ENCODE results near the gene SBSN. TPM values are rescaled to one million over a fixed set of nuclear protein-coding genes. Genes with fewer than 3 reads are reported as not detected.

SBSN gene
- total RNA-seq, 2 donors from 2014 or later, result 1.5 TPM; not detected in 1

DNA sequence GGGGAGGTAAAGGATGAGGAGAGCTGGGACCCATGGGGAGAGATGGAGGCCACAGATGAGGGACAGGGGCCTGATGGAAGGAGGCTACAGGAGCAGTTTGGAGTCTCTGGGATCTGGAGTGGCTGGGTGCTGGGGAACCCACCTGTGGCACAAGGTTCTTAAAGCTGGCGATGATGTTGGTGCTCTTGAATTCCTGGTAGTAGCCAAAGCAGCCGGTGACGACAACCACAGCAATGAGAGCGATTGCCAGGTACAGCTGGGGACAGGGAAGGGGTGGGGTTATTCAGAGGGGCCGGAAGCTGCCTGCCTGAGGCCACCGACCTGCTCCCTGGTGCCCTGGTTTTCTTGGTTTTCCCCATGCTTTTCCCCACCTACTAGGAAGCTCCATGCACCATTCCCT, 32.6 kb upstream of the SBSN start:
- TF ChIP-seq, protein P1, sequence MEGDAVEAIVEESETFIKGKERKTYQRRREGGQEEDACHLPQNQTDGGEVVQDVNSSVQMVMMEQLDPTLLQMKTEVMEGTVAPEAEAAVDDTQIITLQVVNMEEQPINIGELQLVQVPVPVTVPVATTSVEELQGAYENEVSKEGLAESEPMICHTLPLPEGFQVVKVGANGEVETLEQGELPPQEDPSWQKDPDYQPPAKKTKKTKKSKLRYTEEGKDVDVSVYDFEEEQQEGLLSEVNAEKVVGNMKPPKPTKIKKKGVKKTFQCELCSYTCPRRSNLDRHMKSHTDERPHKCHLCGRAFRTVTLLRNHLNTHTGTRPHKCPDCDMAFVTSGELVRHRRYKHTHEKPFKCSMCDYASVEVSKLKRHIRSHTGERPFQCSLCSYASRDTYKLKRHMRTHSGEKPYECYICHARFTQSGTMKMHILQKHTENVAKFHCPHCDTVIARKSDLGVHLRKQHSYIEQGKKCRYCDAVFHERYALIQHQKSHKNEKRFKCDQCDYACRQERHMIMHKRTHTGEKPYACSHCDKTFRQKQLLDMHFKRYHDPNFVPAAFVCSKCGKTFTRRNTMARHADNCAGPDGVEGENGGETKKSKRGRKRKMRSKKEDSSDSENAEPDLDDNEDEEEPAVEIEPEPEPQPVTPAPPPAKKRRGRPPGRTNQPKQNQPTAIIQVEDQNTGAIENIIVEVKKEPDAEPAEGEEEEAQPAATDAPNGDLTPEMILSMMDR (IDR thresholded peaks at IDR 0.05), result no peak
- Histone ChIP-seq H3K36me3 (no peaks in the 10 kb centered on the region), H3K27me3 (replicated peaks; ENCODE audit: insufficient read depth) (no peaks in the 10 kb centered on the region), H3K27ac (no peak overlapping the region), H3K9me3 (no peaks in the 10 kb centered on the region), H3K4me1 (ENCODE audit: control insufficient read depth in 1 of 2, low read depth in 2 of 2) (peaks cover 0 to 5% of the 10 kb centered on the region in 2 donors), H3K4me3 (no peak overlapping the region)
- ATAC-seq (ENCODE audit: insufficient number of reproducible peaks, low FRiP score, low read depth) (no peak), DNase-seq (ENCODE audit: low spot score) (no peak)

DNA sequence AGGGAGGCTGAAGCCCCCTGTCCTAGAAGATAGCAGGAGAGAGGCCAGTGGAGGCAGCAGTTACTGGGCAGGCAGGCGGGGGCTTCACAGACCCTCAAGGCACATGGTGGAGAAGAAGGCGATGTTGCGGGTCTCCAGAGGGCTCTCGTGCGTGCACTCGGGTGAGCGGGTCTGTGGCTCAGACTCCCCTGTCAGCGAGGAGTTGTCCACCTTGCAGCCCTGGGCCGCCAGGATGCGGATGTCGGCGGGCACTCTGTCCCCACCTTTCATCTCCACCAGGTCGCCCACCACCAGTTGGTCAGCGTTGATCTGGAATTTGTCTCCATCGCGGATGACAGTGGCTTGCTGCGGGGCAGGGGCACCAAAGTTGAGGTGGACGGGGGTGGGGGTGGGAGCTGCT, 32.2 kb upstream of the SBSN start:
- Histone ChIP-seq H3K4me3 (no peak overlapping the region), H3K27me3 (replicated peaks; ENCODE audit: insufficient read depth) (no peaks in the 10 kb centered on the region), H3K27ac (no peak overlapping the region), H3K36me3 (no peaks in the 10 kb centered on the region), H3K4me1 (ENCODE audit: control insufficient read depth in 1 of 2, low read depth in 2 of 2) (peaks cover 0 to 5% of the 10 kb centered on the region in 2 donors), H3K9me3 (no peaks in the 10 kb centered on the region)
- ATAC-seq (ENCODE audit: insufficient number of reproducible peaks, low FRiP score, low read depth) (no peak), DNase-seq (ENCODE audit: low spot score) (no peak)
- TF ChIP-seq, protein P1 (IDR thresholded peaks at IDR 0.05), result no peak

DNA sequence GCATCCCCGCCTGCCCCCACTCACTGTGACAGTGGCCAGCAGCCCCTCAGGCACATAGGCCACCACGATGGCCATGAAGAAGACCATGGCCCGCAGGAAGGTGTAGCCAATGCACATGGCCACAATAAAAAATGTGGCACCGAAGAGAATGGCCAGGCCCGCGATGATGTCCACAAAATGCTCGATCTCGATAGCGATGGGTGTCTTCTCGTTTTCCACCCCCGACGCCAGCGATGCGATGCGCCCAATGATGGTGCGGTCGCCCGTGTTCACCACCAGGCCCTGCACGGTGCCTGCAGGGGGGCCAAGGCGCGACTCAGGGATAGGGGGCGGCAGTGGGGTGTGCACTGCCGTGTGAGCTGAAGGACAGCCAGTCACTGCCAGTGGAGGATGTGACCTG, 31.7 kb upstream of the SBSN start:
- Histone ChIP-seq H3K4me3 (no peak overlapping the region), H3K27ac (no peak overlapping the region), H3K27me3 (replicated peaks; ENCODE audit: insufficient read depth) (no peaks in the 10 kb centered on the region), H3K9me3 (no peaks in the 10 kb centered on the region), H3K36me3 (no peaks in the 10 kb centered on the region), H3K4me1 (ENCODE audit: control insufficient read depth in 1 of 2, low read depth in 2 of 2) (peaks cover 0 to 5% of the 10 kb centered on the region in 2 donors)
- ATAC-seq (ENCODE audit: insufficient number of reproducible peaks, low FRiP score, low read depth) (no peak), DNase-seq (ENCODE audit: low spot score) (no peak)
- TF ChIP-seq, protein P1 (IDR thresholded peaks at IDR 0.05), result no peak

DNA sequence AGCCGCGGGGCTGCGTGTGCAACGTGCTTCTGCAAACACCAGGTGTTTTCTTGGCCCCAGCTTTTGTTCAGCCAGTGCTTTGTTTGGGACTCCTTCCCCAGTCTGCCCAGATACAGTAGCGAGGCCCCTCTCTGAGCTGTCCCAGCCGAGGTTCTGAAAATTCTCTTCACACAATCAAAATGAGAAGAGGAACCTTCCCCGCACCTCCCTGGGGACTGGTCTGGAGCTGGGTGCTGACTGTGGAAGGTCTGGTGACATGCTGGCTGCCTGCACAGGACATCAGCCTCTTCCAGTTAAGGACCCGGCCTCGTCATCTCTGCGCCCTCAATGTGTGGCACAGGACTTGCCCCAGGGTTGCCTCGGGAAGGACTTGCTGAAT, 31.2 kb upstream of the SBSN start:
- TF ChIP-seq, protein P1 (IDR thresholded peaks at IDR 0.05), result no peak
- H3K36me3 ChIP-seq, result no peaks in the 10 kb centered on the region
- no peak overlapping the region for H3K27ac ChIP-seq
- no peak for DNase-seq (ENCODE audit: low spot score)
- H3K4me1 ChIP-seq (ENCODE audit: control insufficient read depth in 1 of 2, low read depth in 2 of 2), result peaks cover 0 to 5% of the 10 kb centered on the region in 2 donors
- H3K4me3 ChIP-seq, result no peak overlapping the region
- no peaks in the 10 kb centered on the region for H3K27me3 ChIP-seq (replicated peaks; ENCODE audit: insufficient read depth)
- ATAC-seq (ENCODE audit: insufficient number of reproducible peaks, low FRiP score, low read depth), result no peak
- no peaks in the 10 kb centered on the region for H3K9me3 ChIP-seq

DNA sequence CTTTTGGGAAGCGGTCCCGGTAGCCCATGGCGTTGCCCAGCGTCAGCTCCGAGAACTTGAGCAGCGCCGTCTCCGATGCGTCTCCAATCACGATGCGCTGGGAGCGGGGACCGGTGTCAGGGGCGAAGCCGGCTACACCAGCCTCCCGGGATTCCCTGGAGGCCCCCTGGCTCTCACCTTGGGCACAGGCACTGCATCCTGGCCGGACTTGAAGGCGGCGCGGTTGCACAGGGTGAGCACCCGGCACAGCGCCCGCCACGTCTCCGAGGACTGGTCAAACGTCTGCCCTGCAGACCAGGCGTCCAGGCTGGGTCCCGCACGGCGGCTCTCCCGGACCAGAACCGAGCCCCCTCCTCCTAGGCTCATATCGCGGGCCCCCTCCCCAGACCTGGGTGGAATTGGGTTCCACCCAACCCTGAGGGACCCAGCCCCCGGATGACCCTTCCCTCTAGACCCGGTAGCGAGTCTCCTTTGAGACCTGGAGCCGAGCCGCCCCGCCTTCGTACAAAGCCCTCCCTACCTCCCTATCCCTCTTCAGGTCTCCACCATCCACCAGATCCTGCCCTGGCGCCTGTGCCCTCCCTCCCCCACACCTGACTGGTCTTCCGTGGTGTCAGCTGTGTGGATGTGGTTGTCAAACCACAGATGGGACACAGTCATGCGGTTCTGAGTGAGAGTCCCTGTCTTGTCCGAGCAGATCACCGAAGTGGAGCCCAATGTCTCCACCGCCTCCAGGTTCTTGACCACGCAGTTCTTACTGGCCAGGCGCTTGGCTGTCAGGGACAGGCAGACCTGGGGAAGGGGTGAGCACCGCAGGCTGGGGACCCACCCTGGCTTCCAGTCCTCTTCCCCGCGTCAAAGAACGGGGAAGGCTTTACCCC, 30.5 kb upstream of the SBSN start:
- DNase-seq (ENCODE audit: low spot score) (no peak), ATAC-seq (ENCODE audit: insufficient number of reproducible peaks, low FRiP score, low read depth) (no peak)
- TF ChIP-seq, protein P1 (IDR thresholded peaks at IDR 0.05), result no peak
- Histone ChIP-seq H3K27me3 (replicated peaks; ENCODE audit: insufficient read depth) (no peaks in the 10 kb centered on the region), H3K36me3 (no peaks in the 10 kb centered on the region), H3K4me1 (ENCODE audit: control insufficient read depth in 1 of 2, low read depth in 2 of 2) (peaks cover 0 to 5% of the 10 kb centered on the region in 2 donors), H3K27ac (no peak overlapping the region), H3K4me3 (peak overlapping the region; percentile 51), H3K9me3 (no peaks in the 10 kb centered on the region)

Measured in thoracic aorta (tissue), 2 donors.